MM.1S (cell line): ENCODE results near the gene RAPGEFL1.
"Not testable (repeated sequence)": the region's sequence is repeated elsewhere in the genome, so short reads cannot be mapped to it uniquely, and the experiment has no call there.

Experiments used
- DNase-seq: peaks from one replicate; pipeline ENCODE4 v3.0.0-alpha.2; 2015
- H2AFZ ChIP-seq: fragments of 300-600 bp; sonication (generic); 2 replicates; pipeline ENCODE4 v1.6.0; 2016; ENCODE audit warnings: antibody characterized with exemption, low read length
- H3F3A ChIP-seq: fragments of 300-600 bp; sonication (generic); 2 replicates; pipeline ENCODE4 v1.6.1; 2016; ENCODE audit warnings: mild to moderate bottlenecking, antibody characterized with exemption, low read length, moderate library complexity, mixed read lengths; ENCODE audit not compliant: insufficient read depth
- H3K27ac ChIP-seq: fragments of 300-600 bp; sonication (generic); 2 replicates; pipeline ENCODE4 v1.5.1; 2016; ENCODE audit warnings: mild to moderate bottlenecking, low read length
- H3K27me3 ChIP-seq: fragments of 300-600 bp; sonication (generic); replicated peaks from 2 replicates; pipeline ENCODE4 v1.6.0; 2016; ENCODE audit warnings: low read length; ENCODE audit not compliant: insufficient read depth
- H3K36me3 ChIP-seq: fragments of 300-600 bp; sonication (generic); replicated peaks from 2 replicates; pipeline ENCODE4 v1.6.1; 2016; ENCODE audit warnings: mild to moderate bottlenecking, low read length, mixed read lengths; ENCODE audit not compliant: insufficient read depth
- H3K4me1 ChIP-seq: fragments of 300-600 bp; sonication (generic); 2 replicates; pipeline ENCODE4 v1.6.1; 2016; ENCODE audit warnings: low read length, mixed read lengths
- H3K4me2 ChIP-seq: fragments of 300-600 bp; sonication (generic); 2 replicates; pipeline ENCODE4 v1.6.0; 2016; ENCODE audit warnings: low read depth, low read length
- H3K4me3 ChIP-seq: fragments of 300-600 bp; sonication (generic); 2 replicates; pipeline ENCODE4 v1.5.1; 2016; ENCODE audit warnings: low read length, mixed read lengths
- H3K79me2 ChIP-seq: fragments of 300-600 bp; sonication (generic); 2 replicates; pipeline ENCODE4 v1.6.1; 2016; ENCODE audit warnings: mixed run types, low read length, mixed read lengths
- H3K9ac ChIP-seq: fragments of 300-600 bp; sonication (generic); 2 replicates; pipeline ENCODE4 v1.6.1; 2016; ENCODE audit warnings: low read length, mixed read lengths
- H3K9me2 ChIP-seq: fragments of 300-600 bp; sonication (generic); replicated peaks from 2 replicates; pipeline ENCODE4 v1.6.1; 2016; ENCODE audit warnings: mild to moderate bottlenecking, low read length, mixed read lengths; ENCODE audit not compliant: insufficient read depth
- H3K9me3 ChIP-seq: fragments of 300-600 bp; sonication (generic); replicated peaks from 2 replicates; pipeline ENCODE4 v1.6.1; 2016; ENCODE audit warnings: mild to moderate bottlenecking, low read length, mixed read lengths; ENCODE audit not compliant: insufficient read depth
- H4K20me1 ChIP-seq: fragments of 300-600 bp; sonication (generic); 2 replicates; pipeline ENCODE4 v1.6.1; 2016; ENCODE audit warnings: mild to moderate bottlenecking, low read length, moderate library complexity, mixed read lengths; ENCODE audit not compliant: insufficient read depth
- EZH2 ChIP-seq: fragments of 300-600 bp; sonication (generic); optimal IDR thresholded peaks from 2 replicates; pipeline ENCODE3; 2017; ENCODE audit warnings: low read depth, mild to moderate bottlenecking, antibody characterized with exemption, low read length, mixed read lengths
- EZH2phosphoT487 ChIP-seq: fragments of 300-600 bp; sonication (generic); IDR thresholded peaks from 2 replicates; pipeline ENCODE4 v1.6.1; 2018; ENCODE audit warnings: antibody characterized with exemption, low read length
- TF ChIP-seq, protein P1 (sequence below): fragments of 300-600 bp; sonication (generic); IDR thresholded peaks from 2 replicates; pipeline ENCODE4 v1.5.1; 2016; ENCODE audit warnings: antibody characterized with exemption, low read length, mixed read lengths

Gene RAPGEFL1

DNA sequence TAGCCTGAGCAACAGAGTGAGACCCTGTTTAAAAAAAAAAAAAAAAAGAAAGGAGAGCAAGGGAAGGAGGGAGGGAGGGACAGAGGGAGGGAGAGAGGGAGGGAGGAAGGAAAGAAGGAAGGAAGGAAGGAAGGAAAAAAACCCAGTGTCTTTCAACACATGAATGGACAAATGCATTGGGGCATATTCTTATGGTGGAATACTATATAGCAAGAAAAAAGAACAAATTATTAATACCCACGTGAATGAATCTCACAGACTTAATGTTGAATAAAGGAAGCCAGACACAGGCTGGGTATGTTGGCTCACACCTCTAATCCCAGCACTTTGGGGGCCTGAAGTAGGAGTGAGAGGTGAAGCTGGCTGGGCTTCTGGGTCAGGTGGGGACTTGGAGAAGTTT is 20.3 kb downstream of the RAPGEFL1 start:
- Histone ChIP-seq H3K27ac (no peak overlapping the region), H3K4me1 (peaks cover 9% of the 10 kb centered on the region), H3K9me3 (no peaks in the 10 kb centered on the region), H3K9me2 (no peaks in the 10 kb centered on the region), H3K27me3 (no peaks in the 10 kb centered on the region), H4K20me1 (no peaks in the 10 kb centered on the region), H3K79me2 (no peaks in the 10 kb centered on the region), H3K36me3 (no peaks in the 10 kb centered on the region), H3K4me2 (no peak overlapping the region), H2AFZ (no peak overlapping the region), H3K9ac (no peak overlapping the region), H3K4me3 (no peak overlapping the region), H3F3A (no peaks in the 10 kb centered on the region)
- TF ChIP-seq EZH2 (no peak), EZH2phosphoT487 (no peak)
- TF ChIP-seq, protein P1, sequence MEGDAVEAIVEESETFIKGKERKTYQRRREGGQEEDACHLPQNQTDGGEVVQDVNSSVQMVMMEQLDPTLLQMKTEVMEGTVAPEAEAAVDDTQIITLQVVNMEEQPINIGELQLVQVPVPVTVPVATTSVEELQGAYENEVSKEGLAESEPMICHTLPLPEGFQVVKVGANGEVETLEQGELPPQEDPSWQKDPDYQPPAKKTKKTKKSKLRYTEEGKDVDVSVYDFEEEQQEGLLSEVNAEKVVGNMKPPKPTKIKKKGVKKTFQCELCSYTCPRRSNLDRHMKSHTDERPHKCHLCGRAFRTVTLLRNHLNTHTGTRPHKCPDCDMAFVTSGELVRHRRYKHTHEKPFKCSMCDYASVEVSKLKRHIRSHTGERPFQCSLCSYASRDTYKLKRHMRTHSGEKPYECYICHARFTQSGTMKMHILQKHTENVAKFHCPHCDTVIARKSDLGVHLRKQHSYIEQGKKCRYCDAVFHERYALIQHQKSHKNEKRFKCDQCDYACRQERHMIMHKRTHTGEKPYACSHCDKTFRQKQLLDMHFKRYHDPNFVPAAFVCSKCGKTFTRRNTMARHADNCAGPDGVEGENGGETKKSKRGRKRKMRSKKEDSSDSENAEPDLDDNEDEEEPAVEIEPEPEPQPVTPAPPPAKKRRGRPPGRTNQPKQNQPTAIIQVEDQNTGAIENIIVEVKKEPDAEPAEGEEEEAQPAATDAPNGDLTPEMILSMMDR = no peak
- no peak for DNase-seq

DNA sequence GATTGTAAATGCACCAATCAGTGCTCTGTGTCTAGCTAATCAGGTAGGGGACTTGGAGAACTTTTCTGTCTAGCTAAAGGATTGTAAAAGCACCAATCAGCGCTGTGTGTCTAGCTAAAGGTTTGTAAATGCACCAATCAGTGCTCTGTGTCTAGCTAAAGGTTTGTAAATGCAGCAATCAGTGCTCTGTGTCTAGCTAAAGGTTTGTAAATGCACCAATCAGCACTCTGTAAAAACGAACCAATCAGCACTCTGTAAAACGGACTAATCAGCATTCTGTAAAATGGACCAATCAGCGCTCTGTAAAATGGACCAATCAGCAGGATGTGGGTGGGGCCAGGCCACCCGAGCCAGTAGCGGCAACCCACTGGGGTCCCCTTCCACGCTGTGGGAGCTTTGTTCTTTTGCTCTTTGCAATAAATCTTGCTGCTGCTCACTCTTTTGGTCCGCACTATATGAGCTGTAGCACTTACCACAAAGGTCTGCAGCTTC is 20.7 kb downstream of the RAPGEFL1 start:
- H3K9ac ChIP-seq, H4K20me1 ChIP-seq, H3K4me3 ChIP-seq, H3K4me1 ChIP-seq, H3K27ac ChIP-seq, H3F3A ChIP-seq, H2AFZ ChIP-seq, DNase-seq, H3K9me2 ChIP-seq, H3K4me2 ChIP-seq, H3K79me2 ChIP-seq, H3K36me3 ChIP-seq, H3K27me3 ChIP-seq, H3K9me3 ChIP-seq: not testable (repeated sequence)

DNA sequence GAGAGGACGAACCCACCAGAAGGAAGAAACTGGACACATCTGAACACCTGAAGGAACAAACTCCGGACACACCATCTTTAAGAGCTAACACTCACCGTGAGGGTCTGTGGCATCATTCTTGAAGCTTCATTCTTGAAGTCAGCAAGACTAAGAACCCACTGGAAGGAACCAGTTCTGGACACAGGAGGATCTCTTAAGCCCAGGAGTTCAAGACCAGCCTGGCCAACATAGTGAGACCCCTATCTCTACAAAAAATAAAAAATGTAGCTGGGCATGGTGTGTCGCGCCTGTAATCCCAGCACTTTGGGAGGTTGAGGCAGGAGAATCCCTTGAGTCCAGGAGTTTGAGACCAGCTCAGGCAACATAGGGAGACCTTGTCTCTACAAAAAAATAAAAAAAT is 21.3 kb downstream of the RAPGEFL1 start:
- Histone ChIP-seq H3F3A (no peaks in the 10 kb centered on the region), H3K4me2 (no peak overlapping the region), H3K27me3 (no peaks in the 10 kb centered on the region), H3K4me1 (peaks cover 9% of the 10 kb centered on the region), H3K36me3 (no peaks in the 10 kb centered on the region), H4K20me1 (no peaks in the 10 kb centered on the region), H3K9me2 (no peaks in the 10 kb centered on the region), H2AFZ (no peak overlapping the region), H3K79me2 (no peaks in the 10 kb centered on the region), H3K9ac (no peak overlapping the region), H3K4me3 (no peak overlapping the region), H3K27ac (no peak overlapping the region), H3K9me3 (no peaks in the 10 kb centered on the region)
- TF ChIP-seq EZH2 = no peak
- no peak for TF ChIP-seq EZH2phosphoT487
- TF ChIP-seq, protein P1 = no peak
- no peak for DNase-seq

DNA sequence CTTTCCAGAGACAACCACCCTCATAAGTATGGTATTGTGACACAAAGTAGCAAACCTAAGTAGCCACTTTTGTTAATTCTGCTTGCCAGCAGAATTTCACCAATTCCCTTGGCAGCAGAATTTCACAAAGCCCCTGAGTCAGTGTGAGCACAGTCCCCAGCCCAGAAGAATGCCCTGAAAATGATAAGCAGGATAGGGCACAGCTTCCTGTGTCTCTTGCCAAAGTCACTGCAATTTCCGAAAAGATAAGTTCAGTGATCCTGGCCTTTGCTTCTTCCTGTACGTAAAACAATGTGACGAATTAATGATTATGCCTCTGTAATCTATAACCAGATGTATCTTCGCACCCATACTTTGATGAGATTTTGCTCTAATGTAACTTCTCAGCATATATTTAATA is 25.9 kb downstream of the RAPGEFL1 start:
- H2AFZ ChIP-seq = no peak overlapping the region
- no peaks in the 10 kb centered on the region for H3K9me2 ChIP-seq
- no peaks in the 10 kb centered on the region for H3K27me3 ChIP-seq
- no peaks in the 10 kb centered on the region for H3K4me1 ChIP-seq
- H3K36me3 ChIP-seq = no peaks in the 10 kb centered on the region
- H3K4me3 ChIP-seq = no peak overlapping the region
- no peak for DNase-seq
- no peaks in the 10 kb centered on the region for H3K9me3 ChIP-seq
- H3K9ac ChIP-seq = no peak overlapping the region
- H3K79me2 ChIP-seq = no peaks in the 10 kb centered on the region
- H3F3A ChIP-seq = no peaks in the 10 kb centered on the region
- TF ChIP-seq EZH2phosphoT487 (no peak), EZH2 (no peak)
- TF ChIP-seq, protein P1 = no peak
- no peak overlapping the region for H3K4me2 ChIP-seq
- H4K20me1 ChIP-seq = no peaks in the 10 kb centered on the region
- no peak overlapping the region for H3K27ac ChIP-seq

DNA sequence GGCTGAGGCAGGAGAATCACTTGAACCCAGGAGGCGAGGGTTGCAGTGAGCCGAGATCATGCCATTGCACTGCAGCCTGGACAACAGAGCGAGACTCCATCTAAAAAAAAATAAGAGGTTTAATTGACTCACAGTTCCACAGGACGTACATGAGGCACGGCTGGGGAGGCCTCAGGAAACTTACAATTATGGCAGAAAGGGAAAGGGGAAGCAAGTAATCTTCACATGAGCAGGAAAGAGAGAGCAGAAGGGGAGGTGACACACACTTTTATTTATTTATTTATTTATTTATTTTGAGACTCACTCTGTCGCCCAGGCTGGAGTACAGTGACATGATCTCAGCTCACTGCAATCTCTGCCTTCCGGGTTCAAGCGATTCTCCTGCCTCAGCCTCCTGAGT is 28.9 kb downstream of the RAPGEFL1 start:
- H3K9ac ChIP-seq, H3K4me1 ChIP-seq, DNase-seq, H3K4me2 ChIP-seq, H3F3A ChIP-seq, H3K9me3 ChIP-seq, H3K36me3 ChIP-seq, H3K4me3 ChIP-seq, H3K79me2 ChIP-seq, H4K20me1 ChIP-seq, H3K9me2 ChIP-seq, H3K27me3 ChIP-seq, H2AFZ ChIP-seq, H3K27ac ChIP-seq: not testable (repeated sequence)
